Measurements from ENCODE around the gene PTPRJ.
A peak's percentile ranks its signal among the peaks of the same experiment; 100 is the strongest.

Gene PTPRJ

DNA sequence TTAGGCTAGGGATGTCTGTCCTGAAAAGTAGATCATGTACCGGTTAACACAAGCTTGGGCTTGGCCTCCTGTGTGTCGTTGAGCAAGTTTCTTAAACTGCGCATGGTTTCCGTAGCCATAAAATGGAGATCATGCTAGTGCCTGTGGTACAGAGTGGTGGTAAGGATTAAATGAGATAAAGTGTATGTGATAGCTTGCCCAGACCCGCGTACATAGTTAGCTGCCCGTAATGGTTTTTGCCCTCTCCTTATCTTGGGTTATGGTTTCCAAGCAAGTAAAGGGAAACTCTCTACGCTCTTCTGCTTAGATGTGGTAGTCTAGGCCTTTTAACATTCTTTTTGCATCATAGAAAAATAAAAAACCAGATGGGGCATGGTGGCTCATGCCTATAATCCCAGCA lies 11.0 kb upstream of the PTPRJ start:
- DNase-seq (ENCODE audit: low spot score), result no peak

GRCh38 chr11:47971501-47971900 lies 8.9 kb upstream of the PTPRJ start:
- no peak for DNase-seq (ENCODE audit: low spot score)

DNA sequence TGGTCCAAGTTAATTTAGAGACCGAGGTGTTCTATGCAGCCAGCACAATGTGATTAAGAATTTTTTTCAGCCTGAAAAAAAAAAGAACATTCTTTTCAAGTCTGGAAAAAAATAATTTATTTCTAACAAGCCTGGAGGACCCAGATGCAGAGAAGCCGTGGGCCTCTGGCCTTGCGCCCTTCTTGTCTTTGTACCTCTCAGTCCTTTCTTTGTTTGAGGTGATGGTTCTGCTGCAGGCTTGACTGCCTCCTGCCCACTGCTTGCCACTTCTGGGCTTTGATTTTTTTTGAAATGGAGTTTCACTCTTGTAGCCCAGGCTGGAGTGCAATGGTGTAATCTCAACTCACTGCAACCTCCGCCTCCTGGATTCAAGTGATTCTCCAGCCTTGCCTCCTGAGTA lies 7.2 kb upstream of the PTPRJ start:
- DNase-seq (ENCODE audit: low spot score), result no peak

DNA sequence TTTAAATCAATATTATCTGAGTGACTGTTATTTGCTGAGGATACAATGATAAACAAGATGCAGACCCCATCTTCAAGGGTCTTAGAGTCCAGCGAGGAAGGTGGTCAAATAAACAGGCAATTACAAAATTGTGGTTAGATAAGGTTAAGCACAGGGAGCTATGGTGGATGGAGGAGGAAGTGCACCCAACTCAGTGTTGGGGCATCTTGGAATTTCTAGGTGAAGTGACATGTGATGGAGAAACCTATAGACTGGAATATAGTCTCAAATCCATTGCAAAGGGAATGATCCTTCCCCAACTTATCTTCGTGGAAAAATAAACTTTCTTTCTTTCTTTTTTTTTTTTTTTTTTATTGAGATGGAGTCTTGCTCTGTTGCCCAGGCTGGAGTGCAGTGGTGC lies 3.4 kb upstream of the PTPRJ start:
- DNase-seq (ENCODE audit: low spot score), result no peak

- DNase-seq (ENCODE audit: low spot score), result no peak
These were observed 2.7 kb upstream of the PTPRJ start for GRCh38 chr11:47977623-47978022.

GRCh38 chr11:47979378-47980087 lies 826 bp upstream of the PTPRJ start:
- peak; percentile 61 for DNase-seq (ENCODE audit: low spot score)

GRCh38 chr11:47980907-47981621 lies 705 bp downstream of the PTPRJ start:
- DNase-seq (ENCODE audit: low spot score), result peak; percentile 56

DNA sequence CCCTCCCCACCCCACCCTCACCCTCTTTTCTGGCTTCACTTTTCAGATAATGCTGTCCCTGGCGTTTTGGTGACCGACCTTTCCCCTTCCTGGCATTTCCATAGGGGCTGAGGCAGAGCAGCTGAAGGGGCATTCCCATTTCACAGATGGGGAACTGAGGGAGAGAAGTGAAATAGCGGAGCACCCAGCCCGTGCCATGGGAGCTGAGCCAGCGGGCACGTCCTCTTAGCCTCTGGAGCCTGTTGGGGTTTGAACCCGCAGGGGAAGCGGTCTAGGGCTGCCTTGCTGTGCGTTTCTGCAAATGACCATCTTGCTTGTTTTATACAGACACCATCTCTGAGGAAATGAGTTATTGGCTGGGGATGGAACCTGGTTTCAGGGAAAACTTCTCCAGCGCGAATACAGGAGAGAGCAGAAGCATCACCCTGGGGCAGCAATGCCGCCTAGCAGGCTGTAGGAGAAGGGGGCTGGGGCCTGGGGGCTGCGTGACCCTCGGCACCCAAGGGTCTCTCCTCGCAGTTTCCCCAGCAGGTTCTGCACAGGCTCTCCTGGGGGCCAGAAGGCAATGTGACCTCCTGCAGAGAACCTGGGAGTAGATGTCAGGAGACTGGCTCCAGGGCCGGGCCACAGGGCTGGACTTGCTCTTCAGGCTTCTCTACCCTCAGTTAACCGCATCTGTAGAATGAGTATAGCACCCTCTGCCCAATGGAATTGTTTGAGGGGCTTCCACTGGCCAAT lies 1.5 kb downstream of the PTPRJ start:
- DNase-seq (ENCODE audit: low spot score), result no peak

- DNase-seq (ENCODE audit: low spot score), result no peak
These were observed 2.3 kb downstream of the PTPRJ start for GRCh38 chr11:47982616-47983015.

- no peak for DNase-seq (ENCODE audit: low spot score)
These were observed 3.4 kb downstream of the PTPRJ start for GRCh38 chr11:47983464-47984397.

GRCh38 chr11:47986219-47986618 lies 5.9 kb downstream of the PTPRJ start:
- no peak for DNase-seq (ENCODE audit: low spot score)

GRCh38 chr11:47986742-47987141 lies 6.4 kb downstream of the PTPRJ start:
- no peak for DNase-seq (ENCODE audit: low spot score)

DNA sequence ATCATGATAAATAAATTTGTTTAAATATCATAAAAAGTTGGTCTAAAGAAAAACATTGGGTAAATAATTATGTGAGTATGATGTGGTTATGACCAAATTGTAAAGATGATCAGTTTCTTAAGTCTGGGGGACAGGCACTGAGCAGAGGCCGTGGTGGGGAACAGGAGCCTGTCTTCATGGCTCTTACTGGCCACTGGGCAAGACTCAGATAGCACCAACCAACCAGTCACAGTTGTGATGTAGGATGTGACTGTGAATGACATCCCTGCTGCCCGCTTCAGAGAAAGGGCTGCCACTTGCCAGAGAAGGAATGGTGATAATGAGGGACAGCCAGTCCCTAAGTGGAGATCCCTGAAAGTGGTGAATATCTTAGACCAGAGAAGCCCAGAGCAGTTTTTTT lies 7.0 kb downstream of the PTPRJ start:
- DNase-seq (ENCODE audit: low spot score), result no peak

DNA sequence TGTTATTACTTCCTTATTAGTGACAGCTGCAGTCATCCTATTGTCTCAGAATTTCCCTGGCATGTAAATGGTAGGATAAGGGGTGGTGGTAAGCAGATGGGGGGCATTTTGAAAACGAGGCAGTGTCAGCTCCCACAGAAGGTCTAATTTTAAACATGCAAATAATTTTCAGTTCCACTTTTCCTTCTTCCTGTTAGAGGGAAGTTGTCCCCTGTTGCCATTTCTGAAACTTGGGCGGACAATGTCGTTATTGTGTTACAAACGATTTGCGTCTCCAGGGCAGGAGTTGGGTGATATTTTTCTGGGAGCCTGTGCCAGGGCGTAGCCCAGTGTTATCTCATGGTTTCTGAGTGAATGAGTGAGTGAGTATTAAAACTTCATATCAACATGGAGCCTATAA lies 7.4 kb downstream of the PTPRJ start:
- no peak for DNase-seq (ENCODE audit: low spot score)

DNA sequence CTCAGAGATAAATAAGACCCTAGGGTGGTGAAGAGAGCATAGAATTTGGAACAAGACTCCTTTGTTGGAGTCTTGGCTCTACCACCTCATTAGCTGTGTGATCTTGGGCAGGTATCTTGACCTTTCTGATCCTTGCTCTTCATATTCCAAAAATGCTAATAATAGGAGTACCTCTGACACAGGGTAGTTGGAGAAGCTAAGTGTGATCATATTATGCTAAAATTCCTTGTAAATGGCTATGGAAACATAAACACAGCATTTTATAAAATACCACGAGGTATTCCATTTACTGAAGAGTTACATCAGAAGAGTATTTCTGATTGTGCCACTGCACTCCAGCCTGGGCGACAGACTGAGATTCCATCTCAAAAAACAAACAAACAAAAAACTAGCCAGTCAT lies 9.4 kb downstream of the PTPRJ start:
- no peak for DNase-seq (ENCODE audit: low spot score)

GRCh38 chr11:47991266-47991830 lies 11.0 kb downstream of the PTPRJ start:
- no peak for DNase-seq (ENCODE audit: low spot score)

DNA sequence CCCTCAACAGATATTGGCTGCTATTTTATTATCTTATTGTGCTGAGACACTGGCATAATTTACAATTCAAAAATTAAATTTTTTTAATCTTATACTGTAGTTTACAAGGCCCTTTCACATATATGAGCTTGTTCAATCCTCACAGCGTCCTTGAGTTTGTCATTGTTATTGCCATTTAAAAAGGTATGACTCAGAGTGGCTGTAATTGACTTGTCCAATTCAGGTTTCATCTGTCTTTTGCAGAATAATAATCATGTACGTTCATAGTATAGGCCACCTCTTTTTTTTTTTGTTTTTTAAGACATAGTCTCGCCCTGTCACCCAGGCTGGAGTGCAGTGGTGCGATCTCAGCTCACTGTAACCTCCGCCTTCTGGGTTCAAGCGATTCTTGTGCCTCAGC lies 11.5 kb downstream of the PTPRJ start:
- no peak for DNase-seq (ENCODE audit: low spot score)

GRCh38 chr11:47992959-47993820 lies 12.8 kb downstream of the PTPRJ start:
- no peak for DNase-seq (ENCODE audit: low spot score)

DNA sequence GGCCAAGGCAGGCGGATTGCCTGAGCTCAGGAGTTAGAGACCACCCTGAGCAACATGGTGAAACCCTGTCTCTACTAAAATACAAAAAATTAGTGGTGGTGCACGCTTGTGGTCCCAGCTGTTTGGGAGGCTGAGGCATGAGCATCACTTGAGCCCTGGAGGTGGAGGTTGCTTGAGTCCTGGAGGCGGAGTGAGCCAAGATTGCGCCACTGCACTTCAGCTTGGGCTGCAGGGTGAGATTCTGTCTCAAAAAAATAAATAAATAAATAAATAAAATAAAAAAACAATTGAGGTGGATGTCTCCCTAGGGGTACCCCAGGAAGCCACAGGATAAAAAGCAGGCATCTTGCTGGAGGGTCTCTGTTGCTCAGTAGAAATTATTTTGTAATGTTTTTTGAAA lies 14.1 kb downstream of the PTPRJ start:
- DNase-seq (ENCODE audit: low spot score), result no peak

- no peak for DNase-seq (ENCODE audit: low spot score)
These were observed 15.0 kb downstream of the PTPRJ start for GRCh38 chr11:47995360-47995769.

All from HuH-7 (cell line).